Progenitor cell of endocrine pancreas (in vitro differentiated cells): ENCODE measurements around the gene MAGI1. TPM values are rescaled to one million over a fixed set of nuclear protein-coding genes. Genes with fewer than 3 reads are reported as not detected.

Experiments used
- DNase-seq: peaks from one replicate; pipeline ENCODE4 v3.0.0; 2021; ENCODE audit warnings: low spot score; ENCODE audit not compliant: unreplicated experiment
- H3K27ac Mint-ChIP-seq: 2 replicates; pipeline ENCODE4 v1.8.0; 2021; ENCODE audit warnings: mild to moderate bottlenecking, moderate library complexity, mixed read lengths
- H3K27me3 Mint-ChIP-seq: 2 replicates; pipeline ENCODE4 v1.8.0; 2021; ENCODE audit warnings: mixed read lengths
- H3K36me3 Mint-ChIP-seq: 2 replicates; pipeline ENCODE4 v1.8.0; 2022; ENCODE audit warnings: mixed read lengths; ENCODE audit not compliant: insufficient read depth
- H3K4me1 Mint-ChIP-seq: 2 replicates; pipeline ENCODE4 v1.8.0; 2021; ENCODE audit warnings: low read depth, mixed read lengths
- H3K4me3 Mint-ChIP-seq: 2 replicates; pipeline ENCODE4 v1.8.0; 2021; ENCODE audit warnings: low read depth, mild to moderate bottlenecking, moderate library complexity, mixed read lengths
- H3K9me3 Mint-ChIP-seq: 2 replicates; pipeline ENCODE4 v1.8.0; 2021; ENCODE audit warnings: low read depth, mixed read lengths
- CTCF ChIP-seq: fragments of 200-600 bp; sonication (generic); IDR thresholded peaks from one replicate; pipeline ENCODE4 v1.5.0; 2021; ENCODE audit warnings: antibody characterized with exemption, mild to moderate bottlenecking; ENCODE audit not compliant: unreplicated experiment
- total RNA-seq: library from RNA; stranded (reverse); gene quantifications from 2 replicates; pipeline ENCODE4 v1.2.1, GENCODE V29; 2021

Gene MAGI1
- total RNA-seq, 1 donor from 2014 or later, result 142 TPM

DNA sequence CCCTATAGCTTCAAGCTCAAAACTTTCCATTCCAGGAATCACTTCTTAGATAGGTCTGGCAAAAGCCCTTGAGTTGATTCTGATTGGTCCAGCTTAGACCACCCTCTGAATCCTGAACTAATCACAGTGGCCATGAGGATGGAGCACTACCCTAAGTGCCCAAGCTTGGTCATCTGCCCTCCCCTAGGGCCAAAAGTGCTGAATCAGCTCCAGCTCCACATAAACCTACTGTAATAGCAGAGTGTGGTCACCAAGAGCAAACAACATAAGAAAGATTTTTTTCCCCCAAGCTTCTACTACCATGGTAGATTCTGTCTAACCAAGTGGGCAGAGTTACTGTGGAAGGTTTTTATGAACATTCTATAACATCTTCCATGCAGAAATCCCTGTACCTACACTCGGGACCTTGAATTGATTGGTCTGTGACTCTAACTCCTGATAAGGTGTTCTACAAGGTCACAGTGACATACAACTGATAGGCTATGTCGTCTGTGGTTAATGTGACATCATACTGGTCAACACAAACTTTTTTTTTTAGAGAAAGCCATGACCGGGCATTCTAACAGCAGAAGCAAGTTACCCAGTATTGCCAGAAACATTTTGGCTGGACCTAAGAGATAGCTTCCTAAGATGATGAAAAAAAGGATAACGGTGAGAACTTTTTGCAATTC, 320.9 kb downstream of the MAGI1 start:
- peaks cover 3% of the 10 kb centered on the region for H3K36me3 Mint-ChIP-seq
- H3K4me1 Mint-ChIP-seq, result peaks cover 23% of the 10 kb centered on the region
- no peak overlapping the region for H3K27ac Mint-ChIP-seq
- no peaks in the 10 kb centered on the region for H3K27me3 Mint-ChIP-seq
- no peak for DNase-seq
- H3K9me3 Mint-ChIP-seq, result no peaks in the 10 kb centered on the region
- no peak for TF ChIP-seq CTCF
- H3K4me3 Mint-ChIP-seq, result no peak overlapping the region

DNA sequence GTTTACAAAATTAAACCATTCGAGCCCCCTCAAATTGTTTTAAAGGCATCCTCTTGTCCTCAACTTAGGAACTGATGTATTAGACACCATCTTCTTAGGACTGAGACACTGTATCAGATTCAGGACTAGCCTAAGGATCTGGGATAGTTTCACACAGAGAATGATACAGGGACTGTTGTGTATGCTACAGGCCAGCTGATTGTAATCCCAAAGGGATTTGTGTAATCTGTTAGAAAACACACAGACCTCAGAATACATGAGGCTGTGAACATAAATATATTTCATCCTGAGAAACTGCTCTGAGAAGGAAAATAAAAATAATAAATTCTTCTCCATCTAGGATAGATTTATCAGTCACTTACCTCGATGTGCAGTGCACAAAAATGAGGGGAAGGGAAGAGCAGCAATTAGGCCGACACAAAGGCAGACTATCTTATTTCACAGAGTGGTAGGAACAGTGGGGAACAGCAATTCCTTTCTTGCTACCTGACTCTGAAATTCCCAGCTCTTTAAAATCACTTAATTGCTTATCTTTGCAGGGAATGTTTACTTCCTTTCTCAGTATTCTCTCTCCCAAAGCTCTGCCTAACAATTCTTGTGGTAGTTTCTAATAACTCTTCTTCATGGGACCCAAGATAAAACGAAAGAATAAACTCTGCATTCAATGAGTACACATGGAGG, 322.5 kb downstream of the MAGI1 start:
- Mint-ChIP-seq H3K4me1 (peaks cover 23% of the 10 kb centered on the region), H3K9me3 (no peaks in the 10 kb centered on the region), H3K4me3 (no peak overlapping the region), H3K27me3 (no peaks in the 10 kb centered on the region), H3K27ac (no peak overlapping the region), H3K36me3 (peaks cover 3% of the 10 kb centered on the region)
- no peak for TF ChIP-seq CTCF
- no peak for DNase-seq

DNA sequence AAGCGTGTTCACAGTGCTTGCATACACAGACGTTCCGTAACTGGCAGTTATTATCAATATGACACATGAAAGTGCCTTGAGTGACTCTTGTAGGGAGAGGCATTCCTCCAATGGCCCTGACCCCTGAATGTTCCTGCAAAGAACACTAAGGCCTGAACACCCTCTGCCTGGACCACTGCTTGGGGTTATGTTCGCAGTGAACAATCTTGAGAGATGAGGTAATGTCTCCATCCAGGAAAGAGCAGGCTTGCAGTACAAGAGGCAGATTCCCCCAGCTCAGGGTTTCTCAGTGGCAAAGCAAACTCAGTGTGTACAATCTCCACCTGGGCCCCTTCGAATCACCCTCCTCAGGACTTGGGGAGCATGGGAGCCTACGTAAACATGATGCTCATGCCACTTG, 324.6 kb downstream of the MAGI1 start:
- peaks cover 2% of the 10 kb centered on the region for H3K36me3 Mint-ChIP-seq
- DNase-seq, result no peak
- H3K27ac Mint-ChIP-seq, result peak overlapping the region; percentile 77
- no peak overlapping the region for H3K4me3 Mint-ChIP-seq
- no peaks in the 10 kb centered on the region for H3K27me3 Mint-ChIP-seq
- peaks cover 23% of the 10 kb centered on the region for H3K4me1 Mint-ChIP-seq
- TF ChIP-seq CTCF, result no peak
- no peaks in the 10 kb centered on the region for H3K9me3 Mint-ChIP-seq

DNA sequence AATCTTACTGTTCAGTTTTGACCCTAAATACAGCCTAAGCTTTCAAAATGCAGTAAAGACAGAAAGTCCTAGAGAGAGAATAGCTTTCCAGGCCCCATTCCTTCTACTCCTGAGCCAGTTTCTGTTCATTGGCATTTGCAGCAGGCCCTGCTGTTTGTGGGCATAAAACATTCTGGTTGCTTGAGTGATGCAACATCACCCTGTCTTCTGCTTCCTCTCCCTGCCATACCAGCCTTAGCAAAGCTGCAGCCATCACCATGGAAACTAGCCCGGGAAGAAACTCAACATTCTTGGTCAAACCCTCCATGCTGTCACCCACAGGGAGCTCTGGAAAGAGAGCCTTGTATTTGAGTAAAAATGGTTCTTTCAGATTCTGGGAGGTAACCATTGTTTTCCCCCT, 325.7 kb downstream of the MAGI1 start:
- TF ChIP-seq CTCF, result no peak
- peaks cover 2% of the 10 kb centered on the region for H3K36me3 Mint-ChIP-seq
- no peak for DNase-seq
- H3K9me3 Mint-ChIP-seq, result no peaks in the 10 kb centered on the region
- no peak overlapping the region for H3K4me3 Mint-ChIP-seq
- H3K27me3 Mint-ChIP-seq, result no peaks in the 10 kb centered on the region
- no peak overlapping the region for H3K27ac Mint-ChIP-seq
- H3K4me1 Mint-ChIP-seq, result peaks cover 23% of the 10 kb centered on the region

GRCh38 chr3:65712140-65712539, 326.6 kb downstream of the MAGI1 start:
- no peaks in the 10 kb centered on the region for H3K27me3 Mint-ChIP-seq
- no peak overlapping the region for H3K27ac Mint-ChIP-seq
- no peak overlapping the region for H3K4me3 Mint-ChIP-seq
- no peaks in the 10 kb centered on the region for H3K9me3 Mint-ChIP-seq
- H3K4me1 Mint-ChIP-seq, result peaks cover 26% of the 10 kb centered on the region
- no peak for TF ChIP-seq CTCF
- no peak for DNase-seq
- peaks cover 2% of the 10 kb centered on the region for H3K36me3 Mint-ChIP-seq
